HG03558 (cell line): ENCODE measurements around the gene TUBA1C.
A peak's percentile ranks its signal among the peaks of the same experiment; 100 is the strongest.

Experiments used
- ATAC-seq: cut with Tn5 transposase; IDR thresholded peaks from one replicate; pipeline ENCODE4 v1.9.1; 2021; ENCODE audit warnings: moderate number of reproducible peaks; ENCODE audit not compliant: unreplicated experiment; ENCODE audit errors: extremely low read depth

Gene TUBA1C

DNA sequence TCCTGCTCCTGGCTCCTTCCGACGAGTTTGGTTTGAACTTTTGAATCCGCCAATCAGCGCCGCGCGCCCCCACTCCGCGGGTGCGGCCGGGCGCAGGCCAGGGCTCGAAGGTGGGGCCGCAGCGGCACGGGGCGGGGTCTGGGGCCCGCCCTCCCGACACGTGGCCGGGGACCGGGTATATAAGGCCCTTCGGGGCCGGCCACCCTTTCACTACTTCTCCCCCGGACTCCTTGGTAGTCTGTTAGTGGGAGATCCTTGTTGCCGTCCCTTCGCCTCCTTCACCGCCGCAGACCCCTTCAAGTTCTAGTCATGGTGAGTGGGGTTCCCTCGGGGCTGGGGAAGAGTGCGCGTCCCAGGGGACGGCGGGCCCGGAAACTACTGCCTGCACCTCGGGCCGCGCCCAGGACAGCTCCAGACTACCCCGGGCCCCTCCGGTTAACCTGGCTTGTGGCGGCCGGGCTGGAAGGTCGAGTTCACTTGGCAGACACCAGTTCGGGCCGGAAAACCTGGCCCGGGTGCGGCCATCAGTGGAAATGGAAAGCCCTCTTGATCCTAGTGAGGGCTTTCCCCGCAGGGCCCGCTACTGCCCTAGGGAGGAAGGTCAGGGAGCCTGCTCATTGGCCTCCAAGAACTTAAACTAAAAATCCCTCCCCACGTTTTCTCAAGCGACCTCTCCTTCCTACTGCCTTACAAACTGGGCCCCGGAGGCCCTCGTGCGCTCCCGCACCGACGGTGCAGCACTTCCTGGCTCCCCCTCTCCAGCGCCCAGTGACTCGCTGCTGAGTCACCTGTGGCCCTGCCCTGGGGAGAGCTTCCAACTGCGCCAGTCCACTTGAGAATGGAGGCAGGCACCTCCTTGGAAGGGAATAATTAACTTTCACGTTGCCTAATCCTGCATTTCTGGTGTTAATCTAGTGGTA lies at the start of gene TUBA1C:
TUBA1C (plus strand) TSS at position 210 of the 920 bp plus-strand sequence; CDS start at position 310, 100 bp downstream.
- ATAC-seq = peak; percentile 50

- no peak for ATAC-seq
These were observed 45.4 kb upstream of the TUBA1C start for GRCh38 chr12:49219417-49220026.

DNA sequence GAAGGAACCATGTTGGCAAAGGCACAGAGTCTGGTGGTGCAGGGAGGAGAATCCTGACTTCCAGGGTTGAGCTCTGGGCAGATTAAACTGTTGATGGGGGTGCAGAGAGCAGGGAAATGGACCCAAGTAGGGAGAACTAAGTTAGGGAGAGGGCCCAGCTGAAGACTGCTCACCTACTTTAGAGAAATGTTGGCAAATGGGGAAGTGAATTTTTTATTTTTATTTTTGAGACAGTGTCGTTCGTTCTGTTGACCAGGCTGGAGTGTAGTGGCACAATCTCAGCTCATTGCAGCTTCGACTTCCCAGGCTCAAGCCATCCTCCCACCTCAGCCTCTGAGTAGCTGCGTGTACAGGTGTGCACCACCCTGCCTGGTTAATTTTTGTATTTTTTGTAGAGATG lies 43.9 kb upstream of the TUBA1C start:
- ATAC-seq = no peak

- ATAC-seq = no peak
These were observed 41.8 kb upstream of the TUBA1C start for GRCh38 chr12:49223122-49223521.

- no peak for ATAC-seq
These were observed 41.1 kb upstream of the TUBA1C start for GRCh38 chr12:49223590-49224369.

DNA sequence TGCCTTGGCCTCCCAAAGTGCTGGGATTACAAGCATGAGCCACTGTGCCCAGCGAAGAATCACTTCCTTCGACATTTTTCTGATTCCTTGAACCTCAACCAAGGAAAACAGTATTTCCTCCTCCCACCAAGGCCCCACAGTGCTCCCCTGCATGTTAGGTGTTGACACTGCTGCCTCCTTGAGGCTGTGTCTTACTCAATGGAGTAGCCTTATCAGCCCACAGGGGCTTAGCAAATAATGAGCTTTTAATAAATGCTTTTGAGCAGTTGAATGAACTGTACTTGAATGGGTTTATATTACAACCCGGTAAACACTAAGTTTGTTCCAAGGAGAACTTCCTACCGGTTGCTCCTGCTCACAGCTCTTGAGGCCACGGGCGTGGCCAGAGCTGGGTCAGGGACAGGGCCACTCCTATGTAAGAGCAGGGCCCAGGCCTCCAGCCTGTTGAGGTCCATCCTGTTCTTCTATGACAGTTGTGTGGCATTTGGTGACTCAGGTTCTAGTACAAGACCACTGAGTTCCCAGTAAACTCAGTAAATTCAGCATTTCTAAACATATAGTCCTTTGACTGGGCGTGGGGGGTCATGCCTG lies 39.2 kb upstream of the TUBA1C start:
- ATAC-seq = no peak

DNA sequence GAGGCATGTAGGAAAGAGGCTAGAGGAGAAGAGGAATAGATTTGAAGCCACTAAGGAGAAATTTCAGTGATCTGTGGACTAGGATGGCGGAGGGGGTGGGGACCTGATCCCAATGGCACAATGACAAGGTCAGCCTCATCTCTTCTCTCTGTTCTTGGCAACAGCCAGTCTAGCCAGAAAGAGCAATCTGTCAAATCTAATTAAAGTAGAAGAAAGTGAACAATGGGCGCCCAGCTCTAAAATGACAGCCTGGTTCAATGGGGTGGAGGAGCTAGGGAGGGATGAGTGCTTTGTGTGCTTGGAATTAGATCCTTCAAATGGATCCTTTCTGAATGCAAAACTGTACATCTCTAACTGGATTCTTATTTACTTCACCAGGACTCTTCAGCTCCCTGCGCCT lies 37.2 kb upstream of the TUBA1C start:
- no peak for ATAC-seq

GRCh38 chr12:49228653-49229052 lies 36.2 kb upstream of the TUBA1C start:
- no peak for ATAC-seq

DNA sequence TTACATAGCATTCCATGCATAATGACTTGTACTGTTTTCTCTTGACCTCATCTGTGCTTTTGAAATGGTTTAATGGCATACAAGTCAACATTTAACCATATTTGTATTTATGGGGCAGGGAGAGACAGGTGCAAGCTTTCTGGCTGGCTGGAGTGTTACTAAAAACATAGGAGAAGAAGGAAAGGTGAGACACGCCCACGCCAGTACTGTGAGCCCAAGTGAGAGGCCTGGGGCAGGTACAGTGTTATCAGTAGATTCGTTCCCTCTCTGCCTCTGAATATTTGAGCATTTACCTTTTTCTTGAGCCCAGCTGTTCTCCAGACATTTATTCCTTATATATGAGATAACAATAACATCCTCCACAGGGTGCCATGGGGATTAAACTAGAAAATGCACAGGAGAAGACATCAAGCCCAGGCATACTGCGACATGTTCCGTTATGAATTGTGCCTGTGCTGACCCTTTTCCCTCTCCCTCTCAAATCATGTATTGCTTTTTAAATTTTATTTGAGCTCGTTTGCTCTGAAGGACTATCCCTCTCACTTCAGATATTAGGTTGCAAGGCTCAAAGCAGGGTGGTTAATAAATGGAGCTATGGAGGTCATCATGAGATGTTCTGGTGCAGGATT lies 34.6 kb upstream of the TUBA1C start:
- no peak for ATAC-seq

DNA sequence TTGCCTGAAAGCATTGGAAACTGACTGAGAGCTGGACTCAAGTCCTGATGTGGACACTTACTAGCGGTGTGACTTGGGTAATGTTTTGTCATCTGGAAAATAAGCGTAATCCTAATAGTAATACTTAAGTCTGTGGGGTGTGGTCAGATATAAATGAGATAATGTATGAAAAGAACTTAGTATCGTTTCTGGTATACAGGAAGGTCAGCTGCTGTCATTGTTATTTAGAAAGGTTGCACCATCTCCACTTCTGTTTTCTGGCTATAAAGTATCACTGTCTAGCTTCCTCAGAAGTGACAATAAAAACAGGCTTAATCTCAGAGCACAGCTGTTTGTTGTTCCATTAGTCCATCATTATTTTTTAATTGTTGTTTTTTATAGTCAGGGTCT lies 34.1 kb upstream of the TUBA1C start:
- no peak for ATAC-seq

DNA sequence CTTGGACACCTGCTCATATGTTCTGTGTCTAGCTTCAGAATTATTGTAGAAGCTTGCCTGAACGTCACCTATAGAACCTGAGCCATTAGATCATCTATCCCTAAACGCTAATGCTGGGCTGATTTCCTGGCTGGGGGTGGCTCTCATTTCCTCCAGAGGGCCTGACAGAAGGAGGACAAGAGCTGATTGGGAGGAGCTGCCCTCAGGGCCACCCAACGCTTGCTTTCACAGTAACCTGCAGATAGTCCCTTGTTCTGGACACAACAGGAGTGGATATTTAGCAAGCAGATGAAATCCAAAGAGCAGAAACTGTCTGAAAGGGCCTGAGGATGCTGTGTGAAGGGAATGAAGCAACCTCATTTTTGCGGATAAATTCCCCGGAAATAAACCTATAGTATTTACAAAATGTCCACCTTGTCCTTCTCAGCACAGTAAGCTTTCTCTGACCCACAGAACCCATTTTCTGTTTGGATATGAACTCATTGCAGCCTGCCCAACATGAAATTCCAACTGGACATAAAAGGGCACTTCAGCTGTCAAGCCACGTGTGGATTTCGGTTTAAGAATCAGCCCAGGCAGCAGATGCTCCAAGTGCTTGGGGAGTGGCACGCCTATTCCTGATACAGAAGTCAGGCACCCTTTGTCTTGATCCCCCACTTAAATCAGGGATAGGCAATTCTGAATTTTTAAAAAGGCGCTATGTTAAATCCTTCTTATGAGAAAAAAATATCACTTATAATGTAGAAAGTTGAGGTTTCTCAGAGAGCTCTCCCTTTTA lies 32.8 kb upstream of the TUBA1C start:
- no peak for ATAC-seq

GRCh38 chr12:49232940-49233841 lies 31.7 kb upstream of the TUBA1C start:
- no peak for ATAC-seq

- no peak for ATAC-seq
These were observed 30.9 kb upstream of the TUBA1C start for GRCh38 chr12:49233842-49234526.

DNA sequence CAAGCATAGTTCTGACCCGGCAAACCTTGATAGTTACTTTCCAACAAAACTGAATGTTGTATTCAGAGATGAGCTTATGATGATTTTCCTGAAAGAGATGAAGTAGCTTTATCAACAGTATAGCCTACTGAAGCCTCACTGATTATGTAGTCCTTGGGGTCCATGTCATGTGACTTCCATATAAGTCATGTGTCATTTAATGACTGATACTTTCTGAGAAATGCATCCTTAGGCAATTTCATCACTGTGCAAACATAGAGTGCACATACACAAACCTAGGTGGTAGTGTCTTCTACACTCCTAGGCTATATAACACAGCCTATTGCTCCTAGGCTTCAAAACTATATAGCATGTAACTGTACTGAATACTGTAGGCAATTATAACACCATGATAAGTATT lies 28.5 kb upstream of the TUBA1C start:
- ATAC-seq = no peak

GRCh38 chr12:49243631-49244030 lies 21.3 kb upstream of the TUBA1C start:
- ATAC-seq = no peak

- no peak for ATAC-seq
These were observed 20.7 kb upstream of the TUBA1C start for GRCh38 chr12:49244176-49244575.

DNA sequence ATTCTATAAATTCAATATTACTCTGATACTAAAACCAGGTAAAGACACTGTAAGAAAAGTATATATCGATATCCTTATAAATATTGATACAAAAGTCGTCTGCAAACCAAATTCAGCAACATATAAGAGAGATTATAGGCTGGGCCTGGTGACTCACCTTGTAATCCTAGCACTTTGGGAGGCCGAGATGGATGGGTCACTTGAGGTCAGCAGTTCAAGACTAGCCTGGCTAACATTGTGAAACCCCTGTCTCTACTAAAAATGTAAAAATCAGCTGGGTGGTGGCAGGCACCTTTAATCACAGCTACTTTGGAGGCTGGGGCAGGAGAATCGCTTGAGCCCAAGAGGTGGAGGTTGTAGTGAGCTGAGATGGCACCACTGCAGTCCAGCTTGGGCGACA lies 13.5 kb upstream of the TUBA1C start:
- no peak for ATAC-seq
